GM21825 (cell line): ENCODE results near the gene KLF15.

Source experiments
- ATAC-seq: cut with Tn5 transposase; IDR thresholded peaks from one replicate; pipeline ENCODE4 v1.9.1; 2021; ENCODE audit warnings: mild to moderate bottlenecking, moderate library complexity; ENCODE audit not compliant: unreplicated experiment

The KLF15 gene

GRCh38 chr3:126364130-126364695 is 7.0 kb upstream of the KLF15 start:
- no peak for ATAC-seq

- no peak for ATAC-seq
Observed at GRCh38 chr3:126361211-126361610, 4.0 kb upstream of the KLF15 start.

- ATAC-seq = no peak
Observed at GRCh38 chr3:126360714-126361060, 3.5 kb upstream of the KLF15 start.

GRCh38 chr3:126360046-126360713 is 3.0 kb upstream of the KLF15 start:
- no peak for ATAC-seq

GRCh38 chr3:126358816-126359181 is 1.6 kb upstream of the KLF15 start:
- no peak for ATAC-seq

- ATAC-seq = no peak
Observed at GRCh38 chr3:126358038-126358815, 1.0 kb upstream of the KLF15 start.

GRCh38 chr3:126356373-126357264 is 589 bp downstream of the KLF15 start:
- ATAC-seq = no peak

- ATAC-seq = no peak
Observed at GRCh38 chr3:126355777-126356372, 1.3 kb downstream of the KLF15 start.

GRCh38 chr3:126355251-126355650 is 2.0 kb downstream of the KLF15 start:
- no peak for ATAC-seq

- no peak for ATAC-seq
Observed at GRCh38 chr3:126354776-126355175, 2.4 kb downstream of the KLF15 start.

GRCh38 chr3:126353694-126354321 is 3.4 kb downstream of the KLF15 start:
- ATAC-seq = no peak

- no peak for ATAC-seq
Observed at GRCh38 chr3:126352476-126353454, 4.4 kb downstream of the KLF15 start.

- no peak for ATAC-seq
Observed at GRCh38 chr3:126351771-126352475, 5.3 kb downstream of the KLF15 start.

- no peak for ATAC-seq
Observed at GRCh38 chr3:126351086-126351770, 6.0 kb downstream of the KLF15 start.

- ATAC-seq = no peak
Observed at GRCh38 chr3:126350502-126351085, 6.6 kb downstream of the KLF15 start.

- ATAC-seq = no peak
Observed at GRCh38 chr3:126349611-126350501, 7.4 kb downstream of the KLF15 start.

- no peak for ATAC-seq
Observed at GRCh38 chr3:126349071-126349470, 8.1 kb downstream of the KLF15 start.
